KMS-11 (cell line): ENCODE results near the gene PLEKHG3.

ENCODE experiments used
- H2AFZ ChIP-seq: fragments of 200-600 bp; sonication (generic); 2 replicates; pipeline ENCODE4 v1.6.1; 2016; ENCODE audit warnings: antibody characterized with exemption, mixed run types, low read depth
- H3K27ac ChIP-seq: fragments of 200-600 bp; sonication (generic); 2 replicates; pipeline ENCODE4 v1.6.1; 2016; ENCODE audit warnings: mild to moderate bottlenecking, mixed run types
- H3K27me3 ChIP-seq: fragments of 200-600 bp; sonication (generic); 2 replicates; pipeline ENCODE4 v1.6.1; 2017; ENCODE audit warnings: mild to moderate bottlenecking, low read depth, mixed run types, moderate library complexity; ENCODE audit not compliant: insufficient read depth
- H3K36me3 ChIP-seq: fragments of 200-600 bp; sonication (generic); 2 replicates; pipeline ENCODE4 v1.6.1; 2017; ENCODE audit warnings: mild to moderate bottlenecking, mixed run types; ENCODE audit not compliant: insufficient read depth
- H3K4me1 ChIP-seq: fragments of 200-600 bp; sonication (generic); 2 replicates; pipeline ENCODE4 v1.6.1; 2016; ENCODE audit warnings: mild to moderate bottlenecking, low read depth, mixed run types; ENCODE audit not compliant: poor library complexity, severe bottlenecking
- H3K4me2 ChIP-seq: fragments of 200-600 bp; sonication (generic); 2 replicates; pipeline ENCODE4 v1.7.0; 2016; ENCODE audit warnings: mild to moderate bottlenecking, mixed run types
- H3K4me3 ChIP-seq: fragments of 200-600 bp; sonication (generic); IDR thresholded peaks from 2 replicates; pipeline ENCODE4 v1.6.1; 2017; ENCODE audit warnings: low read depth, low read length, mixed read lengths; ENCODE audit not compliant: insufficient read depth
- H3K79me2 ChIP-seq: fragments of 200-600 bp; sonication (generic); 2 replicates; pipeline ENCODE4 v1.6.1; 2016; ENCODE audit warnings: low read depth, mixed run types; ENCODE audit not compliant: insufficient read depth
- H3K9ac ChIP-seq: fragments of 200-600 bp; sonication (generic); 2 replicates; pipeline ENCODE4 v1.6.1; 2016; ENCODE audit warnings: mild to moderate bottlenecking, mixed run types
- H4K20me1 ChIP-seq: fragments of 200-600 bp; sonication (generic); 2 replicates; pipeline ENCODE4 v1.6.1; 2016; ENCODE audit warnings: mild to moderate bottlenecking, mixed run types; ENCODE audit not compliant: insufficient read depth
- TF ChIP-seq, protein P1 (sequence below): fragments of 200-600 bp; sonication (generic); conservative IDR thresholded peaks from 2 replicates; pipeline ENCODE4 v1.6.1; 2017; ENCODE audit warnings: low read depth, mild to moderate bottlenecking, antibody characterized with exemption, low read length, moderate library complexity, mixed read lengths

The PLEKHG3 gene

DNA sequence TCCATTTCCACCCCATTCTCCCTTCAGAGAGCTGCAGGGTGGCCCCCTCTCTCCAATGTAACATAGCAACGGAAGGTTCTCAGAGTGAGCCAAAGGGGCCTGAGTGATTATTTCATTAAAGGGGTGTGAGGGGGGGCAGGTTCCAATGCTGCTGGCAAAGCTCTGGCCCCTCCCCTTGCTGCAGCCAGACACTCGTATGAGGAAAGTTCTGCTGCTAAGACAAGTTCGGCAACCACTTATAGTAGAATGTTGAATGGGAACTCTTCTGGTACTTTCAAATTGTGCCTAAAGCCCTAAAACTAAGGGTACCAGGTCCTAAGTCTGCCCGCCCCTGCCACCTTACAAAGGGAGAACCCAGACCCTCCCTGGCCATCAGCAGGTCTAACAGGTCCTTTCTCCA, 49.8 kb downstream of the PLEKHG3 start:
- H3K27me3 ChIP-seq = no peaks in the 10 kb centered on the region
- H3K36me3 ChIP-seq = no peaks in the 10 kb centered on the region
- H3K9ac ChIP-seq = no peak overlapping the region
- H2AFZ ChIP-seq = no peak overlapping the region
- no peaks in the 10 kb centered on the region for H3K79me2 ChIP-seq
- H3K4me2 ChIP-seq = no peak overlapping the region
- H4K20me1 ChIP-seq = no peaks in the 10 kb centered on the region
- TF ChIP-seq, protein P1, sequence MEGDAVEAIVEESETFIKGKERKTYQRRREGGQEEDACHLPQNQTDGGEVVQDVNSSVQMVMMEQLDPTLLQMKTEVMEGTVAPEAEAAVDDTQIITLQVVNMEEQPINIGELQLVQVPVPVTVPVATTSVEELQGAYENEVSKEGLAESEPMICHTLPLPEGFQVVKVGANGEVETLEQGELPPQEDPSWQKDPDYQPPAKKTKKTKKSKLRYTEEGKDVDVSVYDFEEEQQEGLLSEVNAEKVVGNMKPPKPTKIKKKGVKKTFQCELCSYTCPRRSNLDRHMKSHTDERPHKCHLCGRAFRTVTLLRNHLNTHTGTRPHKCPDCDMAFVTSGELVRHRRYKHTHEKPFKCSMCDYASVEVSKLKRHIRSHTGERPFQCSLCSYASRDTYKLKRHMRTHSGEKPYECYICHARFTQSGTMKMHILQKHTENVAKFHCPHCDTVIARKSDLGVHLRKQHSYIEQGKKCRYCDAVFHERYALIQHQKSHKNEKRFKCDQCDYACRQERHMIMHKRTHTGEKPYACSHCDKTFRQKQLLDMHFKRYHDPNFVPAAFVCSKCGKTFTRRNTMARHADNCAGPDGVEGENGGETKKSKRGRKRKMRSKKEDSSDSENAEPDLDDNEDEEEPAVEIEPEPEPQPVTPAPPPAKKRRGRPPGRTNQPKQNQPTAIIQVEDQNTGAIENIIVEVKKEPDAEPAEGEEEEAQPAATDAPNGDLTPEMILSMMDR = no peak
- no peaks in the 10 kb centered on the region for H3K4me1 ChIP-seq
- H3K4me3 ChIP-seq = no peak overlapping the region
- no peak overlapping the region for H3K27ac ChIP-seq

DNA sequence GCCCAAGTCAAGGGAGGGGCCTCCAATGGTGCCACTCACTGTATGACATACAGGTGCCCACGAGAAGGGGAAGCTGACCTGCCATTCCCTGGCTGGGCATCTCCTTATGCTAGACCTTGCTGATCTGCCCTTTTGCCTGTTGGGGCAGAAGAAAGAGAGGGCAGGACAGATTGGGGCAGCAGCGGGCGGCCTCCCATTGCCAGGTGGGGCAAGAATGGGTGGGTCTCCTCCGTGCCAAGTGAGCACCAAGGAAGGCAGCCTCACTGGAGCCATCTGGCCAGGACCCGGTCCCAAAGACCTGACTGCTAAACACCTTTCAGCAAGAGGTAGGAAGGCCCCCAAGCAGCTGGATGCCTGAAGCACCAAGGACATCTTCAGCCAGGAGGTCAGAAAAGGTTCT, 50.5 kb downstream of the PLEKHG3 start:
- H3K4me3 ChIP-seq = no peak overlapping the region
- H2AFZ ChIP-seq = no peak overlapping the region
- H3K4me1 ChIP-seq = no peaks in the 10 kb centered on the region
- no peaks in the 10 kb centered on the region for H3K36me3 ChIP-seq
- H3K9ac ChIP-seq = no peak overlapping the region
- H4K20me1 ChIP-seq = no peaks in the 10 kb centered on the region
- H3K4me2 ChIP-seq = no peak overlapping the region
- TF ChIP-seq, protein P1 = no peak
- no peaks in the 10 kb centered on the region for H3K27me3 ChIP-seq
- no peaks in the 10 kb centered on the region for H3K79me2 ChIP-seq
- H3K27ac ChIP-seq = no peak overlapping the region

DNA sequence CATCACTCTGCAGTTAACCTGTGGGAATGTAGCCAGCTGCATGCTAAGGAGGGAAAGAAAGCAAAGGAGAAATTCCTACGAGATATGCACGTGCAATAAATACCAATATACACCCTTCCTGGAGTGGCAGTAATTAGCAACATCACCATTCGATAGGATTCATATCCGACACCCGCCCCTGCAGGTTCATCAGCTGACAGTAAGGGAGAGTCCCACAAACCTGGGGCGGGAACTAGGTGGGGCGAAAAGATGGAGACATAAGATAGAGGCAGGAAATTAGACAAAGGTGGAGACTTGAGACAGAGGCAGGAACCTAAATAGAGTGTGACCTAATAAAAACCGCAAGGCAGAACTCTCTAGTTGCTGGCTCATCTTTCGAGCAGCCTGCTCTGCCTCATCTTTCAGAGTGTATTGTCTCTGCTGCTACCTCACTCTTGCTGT, 51.6 kb downstream of the PLEKHG3 start:
- no peaks in the 10 kb centered on the region for H4K20me1 ChIP-seq
- H3K4me2 ChIP-seq = no peak overlapping the region
- no peak overlapping the region for H3K9ac ChIP-seq
- no peak overlapping the region for H3K4me3 ChIP-seq
- no peak overlapping the region for H2AFZ ChIP-seq
- H3K36me3 ChIP-seq = no peaks in the 10 kb centered on the region
- no peaks in the 10 kb centered on the region for H3K27me3 ChIP-seq
- H3K79me2 ChIP-seq = no peaks in the 10 kb centered on the region
- H3K27ac ChIP-seq = no peak overlapping the region
- no peaks in the 10 kb centered on the region for H3K4me1 ChIP-seq
- TF ChIP-seq, protein P1 = no peak

DNA sequence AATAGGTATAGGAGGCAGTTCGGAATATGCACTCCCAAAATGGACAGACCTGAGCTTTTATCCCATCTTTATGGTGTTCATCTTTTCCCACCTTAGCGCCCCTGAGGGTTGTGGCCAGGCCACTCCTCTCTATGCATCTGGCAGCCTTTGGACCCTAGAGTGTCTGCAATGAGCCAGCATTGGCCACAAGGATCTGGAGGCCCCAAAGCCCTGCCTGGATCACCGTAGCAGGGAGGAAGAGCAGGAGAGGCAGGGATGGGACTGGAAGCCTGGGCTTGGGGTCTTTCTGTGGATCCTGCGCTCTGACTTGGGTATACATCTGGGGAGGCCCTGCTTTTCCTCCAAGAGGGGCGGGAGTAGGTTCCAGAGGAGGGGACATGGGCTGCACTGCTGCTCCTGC, 52.5 kb downstream of the PLEKHG3 start:
- H2AFZ ChIP-seq = no peak overlapping the region
- no peak overlapping the region for H3K4me2 ChIP-seq
- TF ChIP-seq, protein P1 = no peak
- no peaks in the 10 kb centered on the region for H4K20me1 ChIP-seq
- H3K9ac ChIP-seq = no peak overlapping the region
- H3K36me3 ChIP-seq = no peaks in the 10 kb centered on the region
- no peaks in the 10 kb centered on the region for H3K27me3 ChIP-seq
- H3K79me2 ChIP-seq = no peaks in the 10 kb centered on the region
- H3K4me3 ChIP-seq = no peak overlapping the region
- no peak overlapping the region for H3K27ac ChIP-seq
- no peaks in the 10 kb centered on the region for H3K4me1 ChIP-seq
